ENCODE results near the gene NUSAP1. TPM values are rescaled to one million over a fixed set of nuclear protein-coding genes. Genes with fewer than 3 reads are reported as not detected.

NUSAP1 gene
- total and polyA plus RNA-seq, 2 of the 4 experiments (the other 2 are of a cell fraction), result 59.2 to 123 TPM

- Histone ChIP-seq H3K79me1 (ENCODE audit: low read depth in 1 of 2, low read length in 2 of 2) (peaks cover 6 to 11% of the 10 kb centered on the region in 2 experiments), H3K56ac (ENCODE audit: extremely low read depth, insufficient read depth, low read length) (no peak overlapping the region), H2BK20ac (ENCODE audit: low read depth, low read length) (no peak overlapping the region), H2BK5ac (ENCODE audit: low read depth, low read length, poor library complexity, severe bottlenecking) (no peak overlapping the region), H3K27me3 (ENCODE audit: control insufficient read depth, insufficient read depth, low read length) (no peaks in the 10 kb centered on the region), H3K23ac (ENCODE audit: low read depth, low read length) (no peak overlapping the region), H2AK5ac (ENCODE audit: low read depth, low read length) (no peak overlapping the region), H3K4ac (ENCODE audit: low read depth, low read length) (no peak overlapping the region), H2AFZ (replicated peaks; ENCODE audit: low read length, poor library complexity) (no peak overlapping the region), H3K9me1 (ENCODE audit: insufficient read depth, low read length) (no peaks in the 10 kb centered on the region), H3K18ac (ENCODE audit: low read depth, low read length) (no peak overlapping the region), H3K9me3 (ENCODE audit: control insufficient read depth, insufficient read depth, low read length) (no peaks in the 10 kb centered on the region), H3K14ac (replicated peaks; ENCODE audit: low read depth, low read length) (no peak overlapping the region), H4K20me1 (ENCODE audit: insufficient read depth, low read length) (no peaks in the 10 kb centered on the region), H3K27ac (ENCODE audit: insufficient read depth, low read length) (no peak overlapping the region), H4K8ac (ENCODE audit: low read depth in 2 of 2, low read length in 2 of 2) (no peak overlapping the region), H2BK15ac (ENCODE audit: low read depth, low read length) (no peak overlapping the region), H4K5ac (ENCODE audit: low read depth, low read length) (no peak overlapping the region), H3K4me3 (ENCODE audit: insufficient read depth, low read depth, low read length) (no peak overlapping the region), H2AK9ac (replicated peaks; ENCODE audit: low read depth, low read length, poor library complexity) (no peak overlapping the region), H4K91ac (ENCODE audit: insufficient read depth, low read depth, low read length) (no peak overlapping the region), H3K4me1 (ENCODE audit: control insufficient read depth, insufficient read depth, low read length) (no peaks in the 10 kb centered on the region), H3K9ac (ENCODE audit: low read depth, low read length) (no peak overlapping the region), H2BK120ac (ENCODE audit: low read depth, low read length) (no peak overlapping the region), H3K4me2 (ENCODE audit: low read depth, low read length) (no peak overlapping the region), H3K36me3 (ENCODE audit: control insufficient read depth, insufficient read depth, low read length) (peaks cover 14% of the 10 kb centered on the region)
- POLR2A ChIA-PET (ENCODE audit: unreplicated experiment), result no interaction called here
- ATAC-seq (ENCODE audit: low read depth) (no peak), DNase-seq (no peak)
- CTCF ChIA-PET, result no interaction called here
- BruUV-seq (replicated peaks), result no TSS peak
- no peak for TF ChIP-seq FOS (IDR thresholded peaks at IDR 0.05; ENCODE audit: low read depth, low read length)
- TF ChIP-seq SMC3 (IDR thresholded peaks at IDR 0.05; ENCODE audit: low read depth, low read length), result no peak
- no peak for TF ChIP-seq USF2 (IDR thresholded peaks at IDR 0.05; ENCODE audit: low read depth, low read length)
- TF ChIP-seq CTCF (conservative IDR thresholded peaks at IDR 0.05; ENCODE audit: low read depth, low read length), result no peak
- no peak for TF ChIP-seq NFE2L2 (IDR thresholded peaks at IDR 0.05; ENCODE audit: low read depth, low read length)
- TF ChIP-seq CEBPB (IDR thresholded peaks at IDR 0.05; ENCODE audit: low read depth, low read length), result no peak
- no peak for TF ChIP-seq MAFK (IDR thresholded peaks at IDR 0.05; ENCODE audit: low read depth, low read length)
- dilution Hi-C loops (cut with HindIII; ENCODE audit: low sequenced_read_pairs, unreplicated experiment), result no loop called here
- in situ Hi-C loops (cut with MboI; ENCODE audit: low sequenced_read_pairs), result no loop called here
- WGBS, 2 experiments (ENCODE audit: extremely low coverage in 2 of 2, insufficient read length in 1 of 2), result no CpG with 5 or more reads among the region's 1 CpG
- intact Hi-C loops (cut with micrococcal nuclease), result no loop called here
Measured at GRCh38 chr15:41301587-41301986, 31.1 kb upstream of the NUSAP1 start.
